GM23338 (cell line): ENCODE results near the gene TNF. TPM values are rescaled to one million over a fixed set of nuclear protein-coding genes. Genes with fewer than 3 reads are reported as not detected.

Experiments
- ATAC-seq: fragments of 200-7000 bp; cut with Tn5 transposase; 3 replicates; pipeline ENCODE4 v1.9.1; 2020
- DNase-seq: peaks from one replicate; pipeline ENCODE4 v3.0.0-alpha.2; 2015; ENCODE audit warnings: low spot score
- H2AFZ ChIP-seq: fragments of 200-600 bp; sonication (generic); 2 replicates; pipeline ENCODE4 v1.8.0; 2016; ENCODE audit warnings: antibody characterized with exemption, mild to moderate bottlenecking, moderate library complexity
- H3F3A ChIP-seq: fragments of 200-600 bp; sonication (generic); replicated peaks from 2 replicates; pipeline ENCODE4 v1.8.0; 2017; ENCODE audit warnings: antibody characterized with exemption, mixed run types, low read depth
- H3K27ac ChIP-seq: fragments of 200-600 bp; sonication (generic); 2 replicates; pipeline ENCODE4 v1.6.1; 2016; ENCODE audit warnings: low read depth
- H3K27me3 ChIP-seq: fragments of 200-600 bp; sonication (generic); 2 replicates; pipeline ENCODE4 v1.8.0; 2016; ENCODE audit warnings: mild to moderate bottlenecking, mixed run types, moderate library complexity; ENCODE audit not compliant: insufficient read depth
- H3K36me3 ChIP-seq: fragments of 200-600 bp; sonication (generic); 2 replicates; pipeline ENCODE4 v1.8.0; 2016; ENCODE audit warnings: mild to moderate bottlenecking; ENCODE audit not compliant: insufficient read depth
- H3K4me1 ChIP-seq: fragments of 200-600 bp; sonication (generic); 2 replicates; pipeline ENCODE4 v1.8.0; 2016; ENCODE audit warnings: mild to moderate bottlenecking, moderate library complexity; ENCODE audit not compliant: insufficient read depth
- H3K4me2 ChIP-seq: fragments of 200-600 bp; sonication (generic); 2 replicates; pipeline ENCODE4 v1.7.1; 2017; ENCODE audit warnings: mixed run types
- H3K4me3 ChIP-seq: fragments of 200-600 bp; sonication (generic); 2 replicates; pipeline ENCODE4 v1.6.1; 2016; ENCODE audit warnings: mixed run types
- H3K79me2 ChIP-seq: fragments of 200-600 bp; sonication (generic); replicated peaks from 2 replicates; pipeline ENCODE4 v1.8.0; 2017; ENCODE audit warnings: mild to moderate bottlenecking; ENCODE audit not compliant: insufficient read depth
- H3K9me2 ChIP-seq: fragments of 200-600 bp; sonication (generic); 2 replicates; pipeline ENCODE4 v1.8.0; 2017; ENCODE audit not compliant: insufficient read depth
- H4K20me1 ChIP-seq: fragments of 200-600 bp; sonication (generic); replicated peaks from 2 replicates; pipeline ENCODE4 v1.8.0; 2017; ENCODE audit warnings: mild to moderate bottlenecking; ENCODE audit not compliant: insufficient read depth
- H3K27ac Mint-ChIP-seq: 2 replicates; pipeline ENCODE4 v1.8.0; 2020; ENCODE audit warnings: inconsistent platforms, mild to moderate bottlenecking, moderate library complexity, mixed read lengths
- H3K27me3 Mint-ChIP-seq: 3 replicates; pipeline ENCODE4 v1.8.0; 2022; ENCODE audit warnings: low read depth, mild to moderate bottlenecking, moderate library complexity, mixed read lengths, inconsistent platforms; ENCODE audit not compliant: insufficient read depth, poor library complexity
- H3K36me3 Mint-ChIP-seq: 3 replicates; pipeline ENCODE4 v1.8.0; 2021; ENCODE audit warnings: low read depth, mild to moderate bottlenecking, inconsistent platforms, moderate library complexity, mixed read lengths
- H3K4me1 Mint-ChIP-seq: 3 replicates; pipeline ENCODE4 v1.8.0; 2020; ENCODE audit warnings: mild to moderate bottlenecking, inconsistent platforms, mixed read lengths
- H3K4me3 Mint-ChIP-seq: 3 replicates; pipeline ENCODE4 v1.8.0; 2021; ENCODE audit warnings: moderate library complexity, mild to moderate bottlenecking, inconsistent platforms, mixed read lengths
- H3K9me3 Mint-ChIP-seq: 3 replicates; pipeline ENCODE4 v1.8.0; 2020; ENCODE audit warnings: moderate library complexity, mild to moderate bottlenecking, inconsistent platforms, mixed read lengths
- CREB1 ChIP-seq: fragments of 250-450 bp; sonication (Bioruptor Pico); IDR thresholded peaks from 2 replicates; pipeline ENCODE4 v1.5.0; 2020; ENCODE audit warnings: low read depth, mild to moderate bottlenecking, moderate library complexity
- EZH2 ChIP-seq: fragments of 200-600 bp; sonication (generic); IDR thresholded peaks from one replicate; pipeline ENCODE4 v1.8.0; 2017; ENCODE audit warnings: antibody characterized with exemption, mild to moderate bottlenecking, low read depth; ENCODE audit not compliant: unreplicated experiment
- JUNB ChIP-seq: IDR thresholded peaks from one replicate; pipeline ENCODE4 v1.6.1; 2016; ENCODE audit warnings: antibody characterized with exemption; ENCODE audit not compliant: unreplicated experiment
- ZNF114 ChIP-seq: fragments of 250-450 bp; sonication (Bioruptor Pico); IDR thresholded peaks from 2 replicates; pipeline ENCODE4 v1.5.0; 2020; ENCODE audit warnings: mild to moderate bottlenecking, moderate library complexity
- ZNF331 ChIP-seq: fragments of 250-450 bp; sonication (Bioruptor Pico); IDR thresholded peaks from 2 replicates; pipeline ENCODE4 v1.5.0; 2020; ENCODE audit warnings: low read depth, mild to moderate bottlenecking, moderate library complexity
- polyA plus RNA-seq: library from polyadenylated mRNA; unstranded; fragments of >200 nt; fragmentation: Nextera tagmentation; extraction: Ambion mirVana; gene quantifications from 2 replicates; pipeline ENCODE4 v1.2.1, GENCODE V29; 2016
- total RNA-seq: library from RNA; depleted of rRNA; stranded (reverse); fragments of >200 nt; shearing (Covaris generic); gene quantifications from 2 replicates; pipeline ENCODE4 v1.2.3, GENCODE V29; 2014
- TF ChIP-seq, protein P1 (sequence below): IDR thresholded peaks from one replicate; pipeline ENCODE4 v1.6.1; 2018; ENCODE audit warnings: antibody characterized with exemption; ENCODE audit not compliant: unreplicated experiment
- TF ChIP-seq, protein P2 (sequence below), 2 experiments: fragments of 200-600 bp in 1 of 2; sonication (generic) in 1 of 2; conservative IDR thresholded peaks; 2 replicates each; pipeline versions ENCODE4 v1.5.1 to v1.6.1; 2016 to 2017; ENCODE audit warnings: antibody characterized with exemption in 2 of 2, low read depth in 2 of 2, mild to moderate bottlenecking in 2 of 2, moderate library complexity in 1 of 2

The TNF gene
- total and polyA plus RNA-seq, 2 experiments from 2014 or later: 0.11 TPM; not detected in 1

DNA sequence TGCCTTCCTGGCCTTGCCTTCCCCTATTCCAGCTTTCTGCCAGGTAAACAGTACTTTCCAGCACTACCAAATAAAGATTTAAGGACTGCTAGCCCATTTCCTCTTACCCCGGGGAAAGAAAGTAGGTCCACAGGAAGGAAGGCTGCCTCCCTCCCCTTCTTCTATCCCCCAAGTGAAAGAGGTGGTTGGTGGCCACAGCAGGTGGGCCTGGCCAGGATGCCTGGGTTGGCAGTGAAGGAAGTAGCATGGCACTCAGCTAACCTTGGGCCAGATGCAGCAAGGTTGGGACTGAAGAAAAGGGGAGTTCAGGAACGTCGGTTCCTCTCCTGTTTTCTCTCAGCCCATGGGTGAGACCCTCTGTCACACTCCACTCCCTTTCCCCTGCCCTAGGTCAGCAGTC is 19.1 kb upstream of the TNF start (continued):
- TF ChIP-seq, protein P1, sequence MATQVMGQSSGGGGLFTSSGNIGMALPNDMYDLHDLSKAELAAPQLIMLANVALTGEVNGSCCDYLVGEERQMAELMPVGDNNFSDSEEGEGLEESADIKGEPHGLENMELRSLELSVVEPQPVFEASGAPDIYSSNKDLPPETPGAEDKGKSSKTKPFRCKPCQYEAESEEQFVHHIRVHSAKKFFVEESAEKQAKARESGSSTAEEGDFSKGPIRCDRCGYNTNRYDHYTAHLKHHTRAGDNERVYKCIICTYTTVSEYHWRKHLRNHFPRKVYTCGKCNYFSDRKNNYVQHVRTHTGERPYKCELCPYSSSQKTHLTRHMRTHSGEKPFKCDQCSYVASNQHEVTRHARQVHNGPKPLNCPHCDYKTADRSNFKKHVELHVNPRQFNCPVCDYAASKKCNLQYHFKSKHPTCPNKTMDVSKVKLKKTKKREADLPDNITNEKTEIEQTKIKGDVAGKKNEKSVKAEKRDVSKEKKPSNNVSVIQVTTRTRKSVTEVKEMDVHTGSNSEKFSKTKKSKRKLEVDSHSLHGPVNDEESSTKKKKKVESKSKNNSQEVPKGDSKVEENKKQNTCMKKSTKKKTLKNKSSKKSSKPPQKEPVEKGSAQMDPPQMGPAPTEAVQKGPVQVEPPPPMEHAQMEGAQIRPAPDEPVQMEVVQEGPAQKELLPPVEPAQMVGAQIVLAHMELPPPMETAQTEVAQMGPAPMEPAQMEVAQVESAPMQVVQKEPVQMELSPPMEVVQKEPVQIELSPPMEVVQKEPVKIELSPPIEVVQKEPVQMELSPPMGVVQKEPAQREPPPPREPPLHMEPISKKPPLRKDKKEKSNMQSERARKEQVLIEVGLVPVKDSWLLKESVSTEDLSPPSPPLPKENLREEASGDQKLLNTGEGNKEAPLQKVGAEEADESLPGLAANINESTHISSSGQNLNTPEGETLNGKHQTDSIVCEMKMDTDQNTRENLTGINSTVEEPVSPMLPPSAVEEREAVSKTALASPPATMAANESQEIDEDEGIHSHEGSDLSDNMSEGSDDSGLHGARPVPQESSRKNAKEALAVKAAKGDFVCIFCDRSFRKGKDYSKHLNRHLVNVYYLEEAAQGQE: no peak
- TF ChIP-seq EZH2: no peak

DNA sequence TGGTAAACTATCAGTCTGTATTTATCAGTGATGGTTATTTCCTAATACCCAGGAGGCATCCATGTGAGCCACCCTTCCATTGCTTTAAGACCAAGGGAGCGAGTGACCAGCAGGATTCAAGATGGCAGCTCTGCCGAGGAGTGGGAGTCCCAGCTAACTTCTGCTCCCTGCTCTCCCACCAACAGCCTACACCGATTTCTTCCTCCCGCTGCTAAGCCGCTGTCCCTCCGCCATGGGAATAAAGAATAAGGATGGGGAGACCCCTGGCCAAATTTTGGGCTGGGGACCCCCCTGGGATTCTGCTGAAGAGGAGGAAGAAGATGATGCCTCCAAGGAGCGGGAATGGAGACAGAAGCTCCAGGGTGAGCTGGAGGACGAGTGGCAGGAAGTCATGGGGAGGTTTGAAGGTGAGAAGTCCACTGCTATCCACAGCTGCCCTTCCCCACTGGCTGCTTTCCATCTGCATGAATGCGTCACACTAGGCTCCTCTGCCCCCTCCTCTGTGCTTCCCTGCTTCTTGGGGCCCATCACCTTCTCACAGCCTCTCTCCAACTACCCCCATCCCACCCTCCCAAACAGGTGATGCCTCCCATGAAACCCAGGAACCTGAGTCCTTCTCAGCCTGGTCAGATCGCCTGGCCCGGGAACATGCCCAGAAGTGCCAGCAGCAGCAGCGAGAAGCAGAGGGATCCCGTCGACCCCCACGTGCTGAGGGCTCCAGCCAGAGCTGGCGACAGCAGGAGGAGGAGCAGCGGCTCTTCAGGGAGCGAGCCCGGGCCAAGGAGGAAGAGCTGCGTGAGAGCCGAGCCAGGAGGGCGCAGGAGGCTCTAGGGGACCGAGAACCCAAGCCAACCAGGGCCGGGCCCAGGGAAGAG is 17.7 kb upstream of the TNF start:
- no peak for TF ChIP-seq JUNB
- TF ChIP-seq ZNF331 (CRISPR knock-in tag): no peak
- TF ChIP-seq CREB1: no peak
- Mint-ChIP-seq H3K4me1 (peaks cover 18% of the 10 kb centered on the region), H3K27ac (no peak overlapping the region), H3K27me3 (peaks cover 3% of the 10 kb centered on the region), H3K9me3 (no peaks in the 10 kb centered on the region; the same call in 2 of the 3 replicates), H3K36me3 (peaks cover 27% of the 10 kb centered on the region), H3K4me3 (no peak overlapping the region)
- no peak overlapping the region for H3K4me2 ChIP-seq
- no peak for ATAC-seq
- no peaks in the 10 kb centered on the region for H3K9me2 ChIP-seq
- DNase-seq: no peak
- H3F3A ChIP-seq: no peaks in the 10 kb centered on the region
- H3K79me2 ChIP-seq: no peaks in the 10 kb centered on the region
- no peaks in the 10 kb centered on the region for H3K27me3 ChIP-seq
- no peak overlapping the region for H3K4me3 ChIP-seq
- no peak overlapping the region for H2AFZ ChIP-seq
- peaks cover 3% of the 10 kb centered on the region; the same call in 1 of the 2 replicates for H3K4me1 ChIP-seq
- H3K36me3 ChIP-seq: no peaks in the 10 kb centered on the region
- no peak overlapping the region for H3K27ac ChIP-seq
- H4K20me1 ChIP-seq: no peaks in the 10 kb centered on the region

DNA sequence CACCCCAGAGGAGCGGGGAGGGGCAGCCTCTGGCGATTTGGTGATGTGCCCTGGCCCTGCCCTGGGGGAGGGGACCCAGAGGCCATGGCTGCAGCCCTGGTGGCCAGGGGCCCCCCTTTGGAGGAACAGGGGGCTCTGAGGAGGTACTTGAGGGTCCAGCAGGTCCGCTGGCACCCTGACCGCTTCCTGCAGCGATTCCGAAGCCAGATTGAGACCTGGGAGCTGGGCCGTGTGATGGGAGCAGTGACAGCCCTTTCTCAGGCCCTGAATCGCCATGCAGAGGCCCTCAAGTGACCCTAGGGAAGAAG is 17.1 kb upstream of the TNF start:
- Mint-ChIP-seq H3K27ac (no peak overlapping the region), H3K9me3 (no peaks in the 10 kb centered on the region; the same call in 2 of the 3 replicates), H3K36me3 (peaks cover 26% of the 10 kb centered on the region), H3K27me3 (peaks cover 3% of the 10 kb centered on the region), H3K4me1 (peaks cover 18% of the 10 kb centered on the region), H3K4me3 (no peak overlapping the region)
- TF ChIP-seq ZNF114 (CRISPR knock-in tag): no peak
- TF ChIP-seq, protein P1: no peak
- TF ChIP-seq, protein P2, sequence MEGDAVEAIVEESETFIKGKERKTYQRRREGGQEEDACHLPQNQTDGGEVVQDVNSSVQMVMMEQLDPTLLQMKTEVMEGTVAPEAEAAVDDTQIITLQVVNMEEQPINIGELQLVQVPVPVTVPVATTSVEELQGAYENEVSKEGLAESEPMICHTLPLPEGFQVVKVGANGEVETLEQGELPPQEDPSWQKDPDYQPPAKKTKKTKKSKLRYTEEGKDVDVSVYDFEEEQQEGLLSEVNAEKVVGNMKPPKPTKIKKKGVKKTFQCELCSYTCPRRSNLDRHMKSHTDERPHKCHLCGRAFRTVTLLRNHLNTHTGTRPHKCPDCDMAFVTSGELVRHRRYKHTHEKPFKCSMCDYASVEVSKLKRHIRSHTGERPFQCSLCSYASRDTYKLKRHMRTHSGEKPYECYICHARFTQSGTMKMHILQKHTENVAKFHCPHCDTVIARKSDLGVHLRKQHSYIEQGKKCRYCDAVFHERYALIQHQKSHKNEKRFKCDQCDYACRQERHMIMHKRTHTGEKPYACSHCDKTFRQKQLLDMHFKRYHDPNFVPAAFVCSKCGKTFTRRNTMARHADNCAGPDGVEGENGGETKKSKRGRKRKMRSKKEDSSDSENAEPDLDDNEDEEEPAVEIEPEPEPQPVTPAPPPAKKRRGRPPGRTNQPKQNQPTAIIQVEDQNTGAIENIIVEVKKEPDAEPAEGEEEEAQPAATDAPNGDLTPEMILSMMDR (conservative IDR thresholded peaks at IDR 0.05; ENCODE audit: low read depth in 2 of 2): no peak
- no peak overlapping the region for H3K27ac ChIP-seq
- H3K27me3 ChIP-seq: no peaks in the 10 kb centered on the region
- no peaks in the 10 kb centered on the region for H3K9me2 ChIP-seq
- peaks cover 3% of the 10 kb centered on the region; the same call in 1 of the 2 replicates for H3K4me1 ChIP-seq
- H4K20me1 ChIP-seq: no peaks in the 10 kb centered on the region
- DNase-seq (no peak), ATAC-seq (no peak)
- H3F3A ChIP-seq: no peaks in the 10 kb centered on the region
- no peaks in the 10 kb centered on the region for H3K36me3 ChIP-seq
- H2AFZ ChIP-seq: no peak overlapping the region
- no peaks in the 10 kb centered on the region for H3K79me2 ChIP-seq
- no peak overlapping the region for H3K4me3 ChIP-seq
- H3K4me2 ChIP-seq: no peak overlapping the region
